Lung (tissue), 12 donors: ENCODE data around the gene ECHS1. TPM values are rescaled to one million over a fixed set of nuclear protein-coding genes. Genes with fewer than 3 reads are reported as not detected.

Experiments
- ATAC-seq: fragments of 200-7000 bp; cut with Tn5 transposase; one replicate; pipeline ENCODE4 v1.9.1; 2020; ENCODE audit warnings: moderate number of reproducible peaks; ENCODE audit not compliant: insufficient read depth, low FRiP score
- DNase-seq, 3 donors: peaks; one replicate each; pipeline ENCODE4 v3.0.0-alpha.2; 2013 to 2017
- H3K27ac ChIP-seq, 2 donors: one replicate each; pipeline ENCODE4 v1.5.1; 2013; ENCODE audit warnings: mild to moderate bottlenecking in 2 of 2, moderate library complexity in 2 of 2, control low read depth in 1 of 2, inconsistent platforms in 1 of 2, low read depth in 1 of 2, low read length in 1 of 2
- H3K27me3 ChIP-seq, 3 donors: one replicate each; pipeline ENCODE4 v1.5.1; 2013; ENCODE audit warnings: low read length in 2 of 3; ENCODE audit not compliant: control insufficient read depth in 3 of 3, insufficient read depth in 3 of 3
- H3K36me3 ChIP-seq, 4 donors: one replicate each; pipeline ENCODE4 v1.5.1; 2013; ENCODE audit warnings: low read length in 4 of 4, mild to moderate bottlenecking in 1 of 4, moderate library complexity in 1 of 4; ENCODE audit not compliant: control insufficient read depth in 4 of 4, insufficient read depth in 4 of 4
- H3K4me1 ChIP-seq, 5 donors: one replicate each; pipeline ENCODE4 v1.5.1; 2013; ENCODE audit warnings: low read length in 5 of 5, mild to moderate bottlenecking in 2 of 5, moderate library complexity in 1 of 5; ENCODE audit not compliant: control insufficient read depth in 5 of 5, insufficient read depth in 5 of 5
- H3K4me3 ChIP-seq: one replicate; pipeline ENCODE4 v1.5.1; 2013; ENCODE audit warnings: mild to moderate bottlenecking, control low read depth, moderate library complexity
- H3K9ac ChIP-seq, 2 donors: one replicate each; pipeline ENCODE4 v1.5.1; 2013; ENCODE audit warnings: low read length in 2 of 2, control low read depth in 1 of 2; ENCODE audit not compliant: insufficient read depth in 1 of 2
- H3K9me3 ChIP-seq, 4 donors: one replicate each; pipeline ENCODE4 v1.5.1; 2013; ENCODE audit warnings: low read length in 3 of 4, mild to moderate bottlenecking in 1 of 4, moderate library complexity in 1 of 4; ENCODE audit not compliant: control insufficient read depth in 4 of 4, insufficient read depth in 3 of 4
- CTCF ChIP-seq: IDR thresholded peaks from 2 replicates; pipeline ENCODE4 v1.5.1; 2012; ENCODE audit warnings: mild to moderate bottlenecking; ENCODE audit errors: control extremely low read depth, extremely low read depth
- WGBS, 2 donors: extraction: QIAGEN DNeasy Blood & Tissue Kit; methylation state at CpG; one replicate each; pipeline ENCODE4 v1.1.7; 2013; 5-methylcytosine and 5-hydroxymethylcytosine counted together
- polyA plus RNA-seq, 2 donors: library from polyadenylated mRNA; stranded (reverse); fragments of 200-250 nt; gene quantifications; one replicate each; pipeline ENCODE4 v1.2.1, GENCODE V29; 2013
- total RNA-seq, 2 donors: library from RNA; depleted of rRNA in 1 of 2; stranded (reverse); fragments of >200 nt in 1 of 2; gene quantifications; one replicate each; pipeline ENCODE4 v1.2.1, GENCODE V29; 2014 to 2021
- donor health status: control.
- donor health status: control.
- donor health status: Bipolar disorder and iron deficiency.
- donor health status: healthy.
- donor health status: DM: yes; HTN: yes; CAD: no.

Gene ECHS1
- total and polyA plus RNA-seq, 4 donors = 44.5 to 83.9 (median 76.7) TPM

GRCh38 chr10:133341983-133342382, 31.2 kb downstream of the ECHS1 start:
- ATAC-seq (no peak), DNase-seq (no peak)
- H3K4me1 ChIP-seq = peaks cover 0 to 5% (median 0%) of the 10 kb centered on the region in 5 donors
- H3K4me3 ChIP-seq = no peak overlapping the region
- no peaks in the 10 kb centered on the region for H3K36me3 ChIP-seq
- no peak for TF ChIP-seq CTCF
- H3K9ac ChIP-seq = no peak overlapping the region
- H3K27me3 ChIP-seq = peaks cover 0 to 38% (median 17%) of the 10 kb centered on the region in 3 donors
- H3K27ac ChIP-seq = no peak overlapping the region
- WGBS, 2 donors = 88 to 91% methylated on average over 4 of the region's 4 CpGs
- H3K9me3 ChIP-seq = peaks cover 0 to 16% (median 0%) of the 10 kb centered on the region in 4 donors

- WGBS, 2 donors = 92 to 93% methylated on average over 13 of the region's 13 CpGs
- no peak overlapping the region for H3K27ac ChIP-seq
- ATAC-seq (no peak), DNase-seq (no peak)
- peaks cover 0 to 18% (median 0%) of the 10 kb centered on the region in 4 donors for H3K9me3 ChIP-seq
- no peak overlapping the region for H3K9ac ChIP-seq
- no peak overlapping the region for H3K4me3 ChIP-seq
- H3K4me1 ChIP-seq = peaks cover 0 to 18% (median 4%) of the 10 kb centered on the region in 5 donors
- TF ChIP-seq CTCF = no peak
- no peaks in the 10 kb centered on the region for H3K36me3 ChIP-seq
- peaks cover 0 to 54% (median 19%) of the 10 kb centered on the region in 3 donors for H3K27me3 ChIP-seq
These were observed 33.3 kb downstream of the ECHS1 start for GRCh38 chr10:133339708-133340380.

- peaks cover 0 to 54% (median 23%) of the 10 kb centered on the region in 3 donors for H3K27me3 ChIP-seq
These were observed 34.8 kb downstream of the ECHS1 start for GRCh38 chr10:133338080-133339071.

More at GRCh38 chr10:133338080-133339071, 34.8 kb downstream of the ECHS1 start:
- Histone ChIP-seq H3K36me3 (no peaks in the 10 kb centered on the region), H3K9me3 (peaks cover 0 to 19% (median 0%) of the 10 kb centered on the region in 4 donors), H3K4me1 (peaks cover 0 to 21% (median 4%) of the 10 kb centered on the region in 5 donors), H3K27ac (no peak overlapping the region), H3K4me3 (no peak overlapping the region), H3K9ac (no peak overlapping the region)
- no peak for TF ChIP-seq CTCF
- ATAC-seq (no peak), DNase-seq (no peak)
- WGBS, 2 donors = 91 to 92% methylated on average over 10 of the region's 10 CpGs
